K562 (cell line): ENCODE results near the gene IL13. TPM values are rescaled to one million over a fixed set of nuclear protein-coding genes. Genes with fewer than 3 reads are reported as not detected.

ENCODE experiments used
- ADNP ChIP-seq: fragments of 200-800 bp; sonication (Bioruptor generic); IDR thresholded peaks from 2 replicates; pipeline ENCODE4 v1.6.1; 2016; ENCODE audit warnings: missing genetic modification characterization, missing compliant biosample characterization
- ARNT ChIP-seq, 2 experiments: fragments of 450-650 bp; IDR thresholded peaks; 2 replicates each; pipeline ENCODE4 v1.6.1; 2016; ENCODE audit warnings: mild to moderate bottlenecking in 1 of 2
- CBX2 ChIP-seq: fragments of 200-600 bp; sonication (generic); IDR thresholded peaks from one replicate; pipeline ENCODE4 v1.6.1; 2012; ENCODE audit warnings: mild to moderate bottlenecking, low read length, inconsistent platforms; ENCODE audit not compliant: insufficient read depth, poor library complexity, severe bottlenecking
- CC2D1A ChIP-seq: fragments of 450-650 bp; IDR thresholded peaks from 2 replicates; pipeline ENCODE4 v1.6.1; 2017; ENCODE audit warnings: mild to moderate bottlenecking
- CREB1 ChIP-seq, 2 experiments: sonication (generic) in 1 of 2; formaldehyde crosslinking in 1 of 2; IDR thresholded peaks; 2 replicates each; pipeline versions ENCODE4 v1.6.1 to v1.8.0; 2012 to 2022; ENCODE audit warnings: inconsistent platforms in 1 of 2, mild to moderate bottlenecking in 1 of 2, missing genetic modification reagents in 1 of 2, moderate library complexity in 1 of 2
- CREM ChIP-seq: IDR thresholded peaks from 2 replicates; pipeline ENCODE4 v1.6.1; 2014; ENCODE audit warnings: antibody characterized with exemption, low read depth
- ETV6 ChIP-seq, 3 experiments: fragments of 150-350 bp in 1 of 3; sonication (generic) in 1 of 3; formaldehyde crosslinking in 1 of 3; IDR thresholded peaks; 2 replicates each; pipeline versions ENCODE4 v1.6.1 to v1.8.0; 2014 to 2022; ENCODE audit warnings: borderline replicate concordance in 2 of 3, low read depth in 2 of 3, antibody characterized with exemption in 1 of 3, low read length in 1 of 3, mild to moderate bottlenecking in 1 of 3, missing genetic modification reagents in 1 of 3
- EZH2 ChIP-seq: IDR thresholded peaks from 2 replicates; pipeline ENCODE4 v1.6.1; 2012; ENCODE audit warnings: low read depth, mild to moderate bottlenecking, inconsistent platforms, low read length, borderline replicate concordance
- FIP1L1 ChIP-seq: fragments of 200-400 bp; formaldehyde crosslinking; IDR thresholded peaks from 2 replicates; pipeline ENCODE4 v1.6.1; 2018; ENCODE audit warnings: mild to moderate bottlenecking, low read depth, low read length; ENCODE audit not compliant: poor library complexity, severe bottlenecking
- FOXM1 ChIP-seq, 2 experiments: fragments of 450-650 bp in 1 of 2; sonication (generic) in 1 of 2; formaldehyde crosslinking in 1 of 2; IDR thresholded peaks; 2 replicates each; pipeline versions ENCODE4 v1.6.1 to v1.9.0; 2017 to 2022; ENCODE audit warnings: low read depth in 2 of 2, mild to moderate bottlenecking in 2 of 2, missing genetic modification reagents in 1 of 2, moderate library complexity in 1 of 2
- HDAC3 ChIP-seq: fragments of 450-650 bp; IDR thresholded peaks from 2 replicates; pipeline ENCODE4 v1.6.1; 2018; ENCODE audit warnings: borderline replicate concordance, mild to moderate bottlenecking, moderate library complexity; ENCODE audit not compliant: partially characterized antibody
- KHSRP ChIP-seq: fragments of 450-650 bp; IDR thresholded peaks from 2 replicates; pipeline ENCODE4 v1.6.1; 2017
- MITF ChIP-seq: IDR thresholded peaks from 2 replicates; pipeline ENCODE4 v1.6.1; 2014; ENCODE audit warnings: antibody characterized with exemption
- PBX2 ChIP-seq, 2 experiments: IDR thresholded peaks in 1 of 2; conservative IDR thresholded peaks in 1 of 2; 2 replicates each; pipeline ENCODE4 v1.6.1; 2016; ENCODE audit warnings: low read depth in 2 of 2, mild to moderate bottlenecking in 1 of 2, missing compliant biosample characterization in 1 of 2, missing genetic modification characterization in 1 of 2, moderate library complexity in 1 of 2
- RBM17 ChIP-seq: fragments of 200-400 bp; formaldehyde crosslinking; IDR thresholded peaks from 2 replicates; pipeline ENCODE4 v1.6.1; 2017; ENCODE audit warnings: low read depth, mild to moderate bottlenecking, low read length, borderline replicate concordance
- TSC22D4 ChIP-seq: fragments of 450-650 bp; IDR thresholded peaks from 2 replicates; pipeline ENCODE4 v1.6.1; 2016; ENCODE audit warnings: missing genetic modification characterization, missing biosample characterization, control low read depth
- ZBED1 ChIP-seq: IDR thresholded peaks from 2 replicates; pipeline ENCODE4 v1.6.1; 2014
- ZMIZ1 ChIP-seq, 2 experiments: fragments of 150-350 bp in 1 of 2; IDR thresholded peaks; 2 replicates each; pipeline ENCODE4 v1.6.1; 2012 to 2016; ENCODE audit warnings: low read depth in 2 of 2, low read length in 2 of 2, mild to moderate bottlenecking in 1 of 2, moderate library complexity in 1 of 2
- polyA plus RNA-seq, 8 experiments: library from polyadenylated mRNA; depleted of rRNA in 4 of 8; stranded (reverse) in 5 of 8; unstranded in 3 of 8; fragments of >200 nt; fragmentation: Nextera tagmentation in 2 of 8; fragmentation: Illumina TruSeq in 1 of 8; extraction: Ambion mirVana in 2 of 8; extraction: Trizol in 1 of 8; gene quantifications; 2 replicates each; pipeline versions ENCODE4 v1.2.1 to v1.2.3, GENCODE V29; 2011 to 2014; ENCODE audit warnings: inconsistent platforms in 1 of 8, missing spikeins in 1 of 8
- total RNA-seq, 7 experiments: library from RNA; depleted of rRNA in 6 of 7; stranded (reverse); fragments of >200 nt in 6 of 7; fragmentation: Illumina TruSeq in 2 of 7; extraction: Trizol in 2 of 7; gene quantifications; 2 replicates each; pipeline versions ENCODE4 v1.2.1 to v1.2.3, GENCODE V29; 2011 to 2021; ENCODE audit warnings: low replicate concordance in 1 of 7

Gene IL13
- total and polyA plus RNA-seq, 9 of the 15 experiments (the other 6 are each of a cell fraction or from before 2014, with no cell fraction given) = not detected

GRCh38 chr5:132651838-132652469, 6.0 kb upstream of the IL13 start (continued):
- no peak for TF ChIP-seq PBX2 (CRISPR knock-in tag; IDR thresholded peaks at IDR 0.05; ENCODE audit: low read depth)
- no peak for TF ChIP-seq PBX2 (tag; conservative IDR thresholded peaks at IDR 0.05; ENCODE audit: low read depth)
- TF ChIP-seq CREB1 (IDR thresholded peaks at IDR 0.05) = peak; percentile 81
- no peak; the same call in 1 of the 2 replicates for TF ChIP-seq CREB1 (CRISPR knock-in tag; IDR thresholded peaks at IDR 0.05)
- TF ChIP-seq CBX2 = no peak
- peak; percentile 97 for TF ChIP-seq FOXM1 (IDR thresholded peaks at IDR 0.05; ENCODE audit: low read depth)
- TF ChIP-seq FOXM1 (CRISPR knock-in tag; IDR thresholded peaks at IDR 0.05; ENCODE audit: low read depth) = no peak
- TF ChIP-seq TSC22D4 (tag) = no peak
- peak; percentile 62 for TF ChIP-seq MITF
- peak; percentile 99 for TF ChIP-seq CC2D1A
- TF ChIP-seq KHSRP = peak; percentile 90
- peak; percentile 64; the same call in 1 of the 2 replicates for TF ChIP-seq CREM
- TF ChIP-seq ZMIZ1 (IDR thresholded peaks at IDR 0.05; ENCODE audit: low read depth in 2 of 2, low read length in 2 of 2) = peak in 1 of 2 experiments; percentile 99; a peak in 2 of 4 replicates
- peak; percentile 72; the same call in 1 of the 2 replicates for TF ChIP-seq ADNP (tag)
- TF ChIP-seq EZH2 = peak; percentile 86; the same call in 1 of the 2 replicates
- no peak for TF ChIP-seq RBM17
- peak; percentile 91 for TF ChIP-seq HDAC3
- peak in 1 of 2 experiments; percentile 73; a peak in 1 of 4 replicates for TF ChIP-seq ETV6 (IDR thresholded peaks at IDR 0.05; ENCODE audit: borderline replicate concordance in 1 of 2, low read depth in 2 of 2, low read length in 1 of 2)
- no peak for TF ChIP-seq ETV6 (CRISPR knock-in tag; IDR thresholded peaks at IDR 0.05; ENCODE audit: borderline replicate concordance)
- peak; percentile 80 to 84; a peak in 3 of 4 replicates for TF ChIP-seq ARNT (IDR thresholded peaks at IDR 0.05)
- TF ChIP-seq ZBED1 = peak; percentile 87
- no peak for TF ChIP-seq FIP1L1
